22Rv1 (cell line): Measurements from ENCODE around the gene RPL6.
"Not testable (repeated sequence)": the region's sequence is repeated elsewhere in the genome, so short reads cannot be mapped to it uniquely, and the experiment has no call there.

Experiments
- H3K27ac ChIP-seq: fragments of 450-650 bp; 2 replicates; pipeline ENCODE4 v1.5.1; 2017
- CTCF ChIP-seq: fragments of 450-650 bp; IDR thresholded peaks from 2 replicates; pipeline ENCODE4 v1.5.1; 2017; ENCODE audit warnings: mild to moderate bottlenecking
- ZFX ChIP-seq: fragments of 450-650 bp; IDR thresholded peaks from 2 replicates; pipeline ENCODE4 v1.6.1; 2017; ENCODE audit warnings: antibody characterized with exemption, borderline replicate concordance

RPL6 gene

GRCh38 chr12:112409064-112409905, at the start of gene RPL6:
TSS of gene RPL6 (minus strand) at chr12:112409605. CDS start at chr12:112408656, 949 bp downstream.
- H3K27ac ChIP-seq, result peak within 1 kb of the TSS; percentile 89

DNA sequence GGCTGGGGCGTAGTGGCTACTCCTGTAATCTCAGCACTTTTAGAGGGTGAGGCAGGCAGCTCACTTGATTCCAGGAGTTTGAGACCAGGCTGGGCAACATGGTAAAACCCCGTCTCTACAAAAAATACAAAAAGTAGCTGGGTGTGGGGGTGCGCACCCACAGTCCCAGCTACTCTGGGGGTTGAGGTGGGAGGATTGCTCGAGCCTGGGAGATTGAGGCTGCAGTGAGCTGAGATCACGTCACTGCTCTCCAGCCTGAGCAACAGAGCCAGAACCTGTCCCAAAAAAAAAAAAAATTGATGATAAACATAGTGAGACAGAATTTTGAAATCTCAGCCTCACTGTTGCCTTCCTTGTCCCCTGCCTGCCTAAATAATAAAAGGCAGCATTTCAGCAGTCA, 49.3 kb upstream of the RPL6 start:
- no peak for TF ChIP-seq CTCF
- no peak for TF ChIP-seq ZFX
- H3K27ac ChIP-seq, result no peak overlapping the region

More at GRCh38 chr12:112409064-112409905, at the start of gene RPL6:
- no peak for TF ChIP-seq CTCF
- TF ChIP-seq ZFX, result no peak

DNA sequence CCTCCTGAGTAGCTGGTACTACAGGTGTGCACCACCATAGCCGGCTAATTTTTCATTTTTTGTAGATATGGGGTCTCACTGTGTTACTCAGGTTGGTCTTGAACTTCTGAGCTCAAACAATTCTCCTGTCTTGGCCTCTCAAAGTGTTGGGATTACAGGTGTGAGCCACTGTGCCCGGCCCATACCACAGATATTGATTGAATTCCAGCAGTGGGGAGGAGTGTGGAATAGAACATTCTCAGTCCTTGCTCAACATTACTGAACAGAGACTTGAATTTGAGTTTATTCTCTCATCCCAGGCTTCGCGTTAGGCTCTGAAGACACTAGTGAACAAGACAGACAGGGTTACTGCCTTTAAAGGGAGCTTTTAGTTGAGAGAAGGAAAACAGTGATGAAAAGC, 48.9 kb upstream of the RPL6 start:
- TF ChIP-seq ZFX (no peak), CTCF (no peak)
- H3K27ac ChIP-seq, result no peak overlapping the region

DNA sequence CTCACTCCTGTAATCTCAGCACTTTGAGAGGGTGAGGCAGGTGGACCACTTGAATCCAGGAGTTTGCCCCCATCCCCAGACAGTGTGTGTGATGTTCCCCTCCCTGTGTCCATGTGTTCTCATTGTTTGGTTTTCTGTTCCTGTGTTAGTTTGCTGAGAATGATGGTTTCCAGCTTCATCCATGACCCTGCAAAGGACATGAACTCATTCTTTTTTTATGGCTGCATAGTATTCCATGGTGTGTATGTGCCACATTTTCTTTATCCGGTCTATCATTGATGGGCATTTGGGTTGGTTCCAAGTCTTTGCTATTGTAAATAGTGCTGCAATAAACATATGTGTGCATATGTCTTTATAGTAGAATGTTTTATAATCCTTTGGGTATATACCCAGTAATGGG, 47.7 kb upstream of the RPL6 start:
- H3K27ac ChIP-seq, result not testable (repeated sequence)

- H3K27ac ChIP-seq, result no peak overlapping the region
- no peak for TF ChIP-seq CTCF
- TF ChIP-seq ZFX, result no peak
These were observed 46.6 kb upstream of the RPL6 start for GRCh38 chr12:112456029-112456428.

GRCh38 chr12:112450725-112451124, 41.3 kb upstream of the RPL6 start:
- TF ChIP-seq CTCF (no peak), ZFX (no peak)
- H3K27ac ChIP-seq, result no peak overlapping the region

DNA sequence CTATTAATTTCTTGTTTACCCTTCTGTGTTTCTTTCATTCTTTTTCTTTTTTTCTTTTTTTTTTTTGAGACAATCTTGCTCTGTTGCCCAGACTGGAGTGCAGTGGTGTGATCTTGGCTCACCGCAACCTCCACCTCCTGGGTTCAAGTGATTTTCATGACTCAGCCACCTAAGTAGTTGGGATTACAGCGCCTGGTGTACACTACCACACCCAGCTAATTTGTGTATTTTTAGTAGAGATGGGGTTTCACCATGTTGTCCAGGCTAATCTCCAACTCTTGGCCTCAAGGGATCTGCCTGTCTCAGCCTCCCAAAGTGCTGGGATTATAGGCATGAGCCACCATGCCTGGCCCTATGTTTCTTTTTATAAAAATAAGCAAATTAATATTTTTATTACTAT, 38.8 kb upstream of the RPL6 start:
- H3K27ac ChIP-seq, result not testable (repeated sequence)

DNA sequence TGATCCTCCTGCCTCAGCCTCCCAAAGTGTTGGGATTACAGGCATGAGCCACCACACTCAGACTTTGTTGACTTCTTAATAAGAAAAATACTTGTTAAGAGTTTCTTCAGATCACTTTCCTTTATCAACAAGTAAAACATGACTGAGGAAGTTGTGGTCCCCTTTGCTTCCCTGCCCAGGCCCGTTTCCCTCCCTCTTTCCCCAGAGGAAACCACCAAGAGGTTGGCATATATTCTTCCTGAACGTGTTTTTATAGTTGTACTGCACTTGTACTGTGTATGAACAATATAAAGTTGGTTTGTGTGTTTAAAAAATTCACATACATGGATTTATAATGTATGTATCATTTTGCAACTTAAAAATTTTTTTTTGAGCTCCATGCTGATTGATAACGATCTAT, 37.7 kb upstream of the RPL6 start:
- TF ChIP-seq ZFX (no peak), CTCF (no peak)
- no peak overlapping the region for H3K27ac ChIP-seq
